DND-41 (cell line): ENCODE results near the gene KCNIP1.

Source experiments
- ATAC-seq: fragments of 200-7000 bp; cut with Tn5 transposase; 3 replicates; pipeline ENCODE4 v1.9.1; 2021; ENCODE audit warnings: low read depth; ENCODE audit not compliant: insufficient read depth
- DNase-seq: peaks from one replicate; pipeline ENCODE4 v3.0.0-alpha.2; 2020
- H2AFZ ChIP-seq: 2 replicates; pipeline ENCODE4 v1.6.0; 2012; ENCODE audit warnings: low read depth, low read length
- H3K27ac ChIP-seq: 2 replicates; pipeline ENCODE4 v1.5.1; 2012; ENCODE audit warnings: low read length, inconsistent platforms
- H3K27me3 ChIP-seq: fragments of 200-600 bp; sonication (generic); 2 replicates; pipeline ENCODE4 v1.6.0; 2012; ENCODE audit warnings: low read length, mild to moderate bottlenecking, inconsistent platforms; ENCODE audit not compliant: insufficient read depth, poor library complexity
- H3K36me3 ChIP-seq: 2 replicates; pipeline ENCODE4 v1.5.1; 2012; ENCODE audit warnings: low read length, inconsistent platforms; ENCODE audit not compliant: insufficient read depth
- H3K4me1 ChIP-seq: 2 replicates; pipeline ENCODE4 v1.5.1; 2012; ENCODE audit warnings: mild to moderate bottlenecking, low read length; ENCODE audit not compliant: insufficient read depth
- H3K4me2 ChIP-seq: 2 replicates; pipeline ENCODE4 v1.6.0; 2012; ENCODE audit warnings: mild to moderate bottlenecking, moderate library complexity, low read length, inconsistent platforms; ENCODE audit not compliant: insufficient read depth
- H3K4me3 ChIP-seq, 2 experiments: fragments of 200-600 bp in 1 of 2; shearing (Covaris generic) in 1 of 2; 2 replicates each; pipeline ENCODE4 v1.5.1; 2012 to 2016; ENCODE audit warnings: inconsistent platforms in 2 of 2, low read length in 2 of 2, mild to moderate bottlenecking in 2 of 2, low read depth in 1 of 2, moderate library complexity in 1 of 2
- H3K79me2 ChIP-seq: 2 replicates; pipeline ENCODE4 v1.6.0; 2012; ENCODE audit warnings: low read length, inconsistent platforms; ENCODE audit not compliant: insufficient read depth
- H3K9ac ChIP-seq: 2 replicates; pipeline ENCODE4 v1.6.0; 2012; ENCODE audit warnings: low read depth, mild to moderate bottlenecking, inconsistent platforms, low read length, moderate library complexity
- H3K9me3 ChIP-seq: 2 replicates; pipeline ENCODE4 v1.5.1; 2012; ENCODE audit warnings: low read length, moderate library complexity, mild to moderate bottlenecking, inconsistent platforms; ENCODE audit not compliant: insufficient read depth, severe bottlenecking
- H4K20me1 ChIP-seq: 2 replicates; pipeline ENCODE4 v1.6.0; 2012; ENCODE audit warnings: low read length; ENCODE audit not compliant: insufficient read depth
- EZH2 ChIP-seq: IDR thresholded peaks from 3 replicates; pipeline ENCODE4 v1.6.1; 2012; ENCODE audit warnings: borderline replicate concordance, low read depth, mild to moderate bottlenecking, moderate library complexity, low read length, inconsistent platforms; ENCODE audit not compliant: severe bottlenecking
- TF ChIP-seq, protein P1 (sequence below): IDR thresholded peaks from 2 replicates; pipeline ENCODE4 v1.5.1; 2012; ENCODE audit warnings: borderline replicate concordance, low read length, moderate library complexity, mild to moderate bottlenecking; ENCODE audit not compliant: poor library complexity, severe bottlenecking; ENCODE audit errors: extremely low read depth

The KCNIP1 gene

GRCh38 chr5:170743876-170744212, 240.0 kb downstream of the KCNIP1 start:
- no peak overlapping the region for H3K4me3 ChIP-seq
- no peak overlapping the region for H3K27ac ChIP-seq
- H3K9me3 ChIP-seq: no peaks in the 10 kb centered on the region
- H3K4me1 ChIP-seq: no peaks in the 10 kb centered on the region
- no peak overlapping the region for H3K4me2 ChIP-seq
- no peak for ATAC-seq
- no peak overlapping the region for H2AFZ ChIP-seq
- DNase-seq: no peak
- H3K9ac ChIP-seq: no peak overlapping the region
- no peaks in the 10 kb centered on the region for H3K27me3 ChIP-seq
- H3K79me2 ChIP-seq: no peaks in the 10 kb centered on the region
- no peak for TF ChIP-seq EZH2
- TF ChIP-seq, protein P1, sequence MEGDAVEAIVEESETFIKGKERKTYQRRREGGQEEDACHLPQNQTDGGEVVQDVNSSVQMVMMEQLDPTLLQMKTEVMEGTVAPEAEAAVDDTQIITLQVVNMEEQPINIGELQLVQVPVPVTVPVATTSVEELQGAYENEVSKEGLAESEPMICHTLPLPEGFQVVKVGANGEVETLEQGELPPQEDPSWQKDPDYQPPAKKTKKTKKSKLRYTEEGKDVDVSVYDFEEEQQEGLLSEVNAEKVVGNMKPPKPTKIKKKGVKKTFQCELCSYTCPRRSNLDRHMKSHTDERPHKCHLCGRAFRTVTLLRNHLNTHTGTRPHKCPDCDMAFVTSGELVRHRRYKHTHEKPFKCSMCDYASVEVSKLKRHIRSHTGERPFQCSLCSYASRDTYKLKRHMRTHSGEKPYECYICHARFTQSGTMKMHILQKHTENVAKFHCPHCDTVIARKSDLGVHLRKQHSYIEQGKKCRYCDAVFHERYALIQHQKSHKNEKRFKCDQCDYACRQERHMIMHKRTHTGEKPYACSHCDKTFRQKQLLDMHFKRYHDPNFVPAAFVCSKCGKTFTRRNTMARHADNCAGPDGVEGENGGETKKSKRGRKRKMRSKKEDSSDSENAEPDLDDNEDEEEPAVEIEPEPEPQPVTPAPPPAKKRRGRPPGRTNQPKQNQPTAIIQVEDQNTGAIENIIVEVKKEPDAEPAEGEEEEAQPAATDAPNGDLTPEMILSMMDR: no peak
- H3K36me3 ChIP-seq: no peaks in the 10 kb centered on the region
- H4K20me1 ChIP-seq: no peaks in the 10 kb centered on the region

DNA sequence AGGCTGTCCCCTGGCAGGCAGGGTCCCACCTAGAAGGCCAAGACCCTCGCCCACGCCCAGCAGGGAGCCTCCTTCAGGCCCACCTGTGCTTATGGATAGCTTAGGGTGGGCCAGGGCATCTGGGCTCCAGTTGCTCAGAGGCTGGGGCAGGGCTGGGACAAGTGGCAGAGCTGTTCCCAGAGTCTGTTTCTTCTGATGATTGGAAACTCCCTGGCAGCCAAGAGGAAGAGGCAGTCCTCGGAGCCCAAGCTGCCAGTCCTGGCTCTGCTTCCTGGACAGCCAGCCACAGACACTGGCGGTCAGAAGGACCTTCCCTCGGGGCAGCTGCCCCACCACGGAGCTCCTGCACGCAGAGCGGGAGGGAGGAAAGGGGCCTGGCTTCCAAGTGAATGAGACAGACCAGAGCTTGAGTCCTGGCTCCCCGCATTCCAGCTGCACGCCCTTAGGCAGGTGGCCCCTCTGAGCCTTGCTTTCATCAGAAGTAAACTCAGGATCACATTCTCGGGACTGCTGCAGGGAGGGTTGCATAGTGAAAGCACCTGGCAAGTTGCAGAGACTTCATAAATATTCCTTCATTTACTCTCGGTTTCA, 241.8 kb downstream of the KCNIP1 start:
- Histone ChIP-seq H3K9ac (no peak overlapping the region), H3K36me3 (no peaks in the 10 kb centered on the region), H3K9me3 (no peaks in the 10 kb centered on the region), H3K4me1 (no peaks in the 10 kb centered on the region), H3K4me3 (no peak overlapping the region), H3K4me2 (no peak overlapping the region), H3K27me3 (no peaks in the 10 kb centered on the region), H4K20me1 (no peaks in the 10 kb centered on the region), H2AFZ (no peak overlapping the region), H3K79me2 (no peaks in the 10 kb centered on the region), H3K27ac (no peak overlapping the region)
- DNase-seq (no peak), ATAC-seq (no peak)
- no peak for TF ChIP-seq EZH2
- TF ChIP-seq, protein P1: no peak

- TF ChIP-seq, protein P1: no peak
- no peak for TF ChIP-seq EZH2
- Histone ChIP-seq H4K20me1 (no peaks in the 10 kb centered on the region), H3K79me2 (no peaks in the 10 kb centered on the region), H3K9ac (no peak overlapping the region), H3K27me3 (no peaks in the 10 kb centered on the region), H3K4me2 (no peak overlapping the region), H3K9me3 (no peaks in the 10 kb centered on the region), H3K27ac (no peak overlapping the region), H3K4me1 (no peaks in the 10 kb centered on the region), H2AFZ (no peak overlapping the region), H3K4me3 (no peak overlapping the region), H3K36me3 (no peaks in the 10 kb centered on the region)
- DNase-seq: no peak
- no peak for ATAC-seq
Observed at GRCh38 chr5:170746075-170746960, 242.5 kb downstream of the KCNIP1 start.
